Myometrial cell (primary cell): ENCODE results near the gene KCNIP4. TPM values are rescaled to one million over a fixed set of nuclear protein-coding genes. Genes with fewer than 3 reads are reported as not detected.

Experiments used
- total RNA-seq: library from RNA; depleted of rRNA; stranded (reverse); fragments of >200 nt; gene quantifications from 2 replicates; pipeline ENCODE4 v1.2.3, GENCODE V29; 2015

The KCNIP4 gene
- not detected in 2 replicates for total RNA-seq

GRCh38 chr4:21948347-21949072, at the start of gene KCNIP4:
Gene KCNIP4 (minus strand): TSS chr4:21948772.

GRCh38 chr4:20700007-20700761, 1248.4 kb downstream of the KCNIP4 start, which contains the start of gene PACRGL:
Gene PACRGL (plus strand): TSS chr4:20700458. CDS start chr4:20704482, 4,024 bp downstream.

